Duodenal mucosa (tissue), 2 donors: Measurements from ENCODE around the gene BORCS8.
A peak's percentile ranks its signal among the peaks of the same experiment; 100 is the strongest.
"Not testable (repeated sequence)": the region's sequence is repeated elsewhere in the genome, so short reads cannot be mapped to it uniquely, and the experiment has no call there.

ENCODE experiments used
- H3K27ac ChIP-seq: one replicate; pipeline ENCODE4 v1.7.0; 2013; ENCODE audit warnings: low read depth, low read length
- H3K27me3 ChIP-seq, 2 donors: one replicate each; pipeline ENCODE4 v1.7.0; 2013; ENCODE audit warnings: low read length in 2 of 2, control low read depth in 1 of 2; ENCODE audit not compliant: insufficient read depth in 2 of 2, control insufficient read depth in 1 of 2
- H3K36me3 ChIP-seq, 2 donors: one replicate each; pipeline ENCODE4 v1.7.0; 2013; ENCODE audit warnings: low read length in 2 of 2, control low read depth in 1 of 2; ENCODE audit not compliant: insufficient read depth in 2 of 2, control insufficient read depth in 1 of 2
- H3K4me1 ChIP-seq, 2 donors: one replicate each; pipeline ENCODE4 v1.7.0; 2013; ENCODE audit warnings: low read length in 2 of 2, control low read depth in 1 of 2; ENCODE audit not compliant: insufficient read depth in 2 of 2, control insufficient read depth in 1 of 2
- H3K4me3 ChIP-seq, 2 donors: one replicate each; pipeline ENCODE4 v1.7.0; 2013; ENCODE audit warnings: low read length in 2 of 2, low read depth in 1 of 2
- H3K9ac ChIP-seq, 2 donors: one replicate each; pipeline ENCODE4 v1.7.0; 2013; ENCODE audit warnings: low read length in 2 of 2, low read depth in 1 of 2
- H3K9me3 ChIP-seq, 2 donors: one replicate each; pipeline ENCODE4 v1.7.0; 2013; ENCODE audit warnings: low read length in 2 of 2, control low read depth in 1 of 2; ENCODE audit not compliant: control insufficient read depth in 1 of 2

BORCS8 gene

DNA sequence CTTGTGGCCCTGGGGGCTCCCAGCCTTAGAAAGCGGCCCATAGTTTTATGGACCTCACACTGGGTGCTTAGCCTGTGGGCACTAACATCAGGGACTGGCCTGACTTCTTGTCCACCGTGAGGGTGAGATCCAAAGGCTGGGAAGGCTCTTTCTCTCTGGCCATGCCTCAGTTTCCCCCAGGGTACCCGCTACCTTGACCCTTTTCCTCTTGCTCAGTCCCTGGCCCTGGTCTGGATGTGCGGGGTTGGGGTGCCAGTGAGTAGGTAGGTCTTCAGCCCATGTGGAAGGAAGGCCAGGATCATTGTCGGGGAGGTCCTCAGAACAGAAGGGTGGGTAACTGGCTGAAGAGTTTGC, 52.1 kb downstream of the BORCS8 start:
- no peaks in the 10 kb centered on the region for H3K9me3 ChIP-seq
- H3K27me3 ChIP-seq = no peaks in the 10 kb centered on the region
- H3K27ac ChIP-seq = no peak overlapping the region
- H3K36me3 ChIP-seq = no peaks in the 10 kb centered on the region
- no peak overlapping the region for H3K9ac ChIP-seq
- H3K4me3 ChIP-seq = no peak overlapping the region
- peaks cover 10 to 12% of the 10 kb centered on the region in 2 donors for H3K4me1 ChIP-seq

- H3K9ac ChIP-seq = peak within 1 kb of the TSS; percentile 98 to 99
- peak within 1 kb of the TSS; percentile 93 to 97 for H3K4me3 ChIP-seq
- no peaks in the 10 kb centered on the region for H3K36me3 ChIP-seq
- no peak within 1 kb of the TSS for H3K27ac ChIP-seq
- H3K9me3 ChIP-seq = no peaks in the 10 kb centered on the region
- no peaks in the 10 kb centered on the region for H3K27me3 ChIP-seq
- H3K4me1 ChIP-seq = peaks cover 10 to 12% of the 10 kb centered on the region in 2 donors
Measured at GRCh38 chr19:19138109-19138981, 53.6 kb downstream of the BORCS8 start, which contains the start of gene TMEM161A. TSS of gene TMEM161A (minus strand) at chr19:19138478. CDS start at chr19:19138428, 50 bp downstream.

DNA sequence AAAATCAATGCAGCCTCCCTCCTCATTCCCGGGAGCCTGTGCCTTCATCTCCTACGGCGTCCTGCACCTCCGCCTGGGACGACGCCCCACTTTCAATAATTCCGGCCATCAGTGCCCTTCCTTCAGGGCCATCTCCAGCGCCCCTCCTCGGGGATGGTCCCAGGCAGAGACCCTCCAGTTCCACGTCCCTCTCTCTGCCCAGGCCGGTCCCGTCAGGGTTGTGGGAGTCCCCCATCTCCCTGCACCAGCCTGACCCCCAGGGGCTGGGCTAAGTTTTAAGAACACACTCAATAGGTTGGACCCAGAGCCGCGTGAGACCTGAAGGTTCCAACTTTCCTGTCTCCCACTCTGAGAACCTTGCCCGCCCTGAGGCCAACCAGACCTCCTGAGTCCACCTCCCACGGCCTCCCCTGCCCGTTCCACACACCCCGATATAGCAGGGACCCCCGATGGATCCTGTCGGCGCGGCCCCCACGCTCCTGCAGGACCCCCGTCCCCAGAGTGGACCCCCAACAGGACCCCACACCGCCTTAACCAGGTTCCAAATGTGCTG, 54.3 kb downstream of the BORCS8 start:
- H3K4me1 ChIP-seq = peaks cover 10 to 12% of the 10 kb centered on the region in 2 donors
- H3K4me3 ChIP-seq = peak overlapping the region; percentile 93 to 97
- H3K36me3 ChIP-seq = no peaks in the 10 kb centered on the region
- peak overlapping the region; percentile 98 to 99 for H3K9ac ChIP-seq
- no peak overlapping the region for H3K27ac ChIP-seq
- H3K9me3 ChIP-seq = peaks cover 0 to 1% of the 10 kb centered on the region in 2 donors
- no peaks in the 10 kb centered on the region for H3K27me3 ChIP-seq

DNA sequence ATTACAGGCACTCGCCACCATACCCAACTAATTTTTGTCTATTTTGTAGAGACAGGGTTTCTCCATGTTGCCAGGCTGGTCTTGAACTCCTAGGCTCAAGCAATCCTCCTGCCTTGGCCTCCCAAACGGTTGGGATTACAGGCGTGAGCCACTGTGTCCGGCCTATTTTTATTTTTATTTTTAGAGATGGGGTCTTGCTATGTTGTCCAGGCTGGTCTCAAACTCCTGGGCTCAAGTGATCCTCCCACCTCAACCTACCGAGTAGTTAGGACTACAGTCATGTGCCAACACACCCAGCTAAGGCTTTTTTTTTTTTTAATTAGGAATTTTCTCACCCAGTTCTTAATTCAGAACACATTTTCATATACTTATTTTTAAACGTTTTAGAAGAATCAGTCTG, 56.2 kb downstream of the BORCS8 start:
- peaks cover 10 to 12% of the 10 kb centered on the region in 2 donors for H3K4me1 ChIP-seq
- H3K27me3 ChIP-seq = not testable (repeated sequence)

DNA sequence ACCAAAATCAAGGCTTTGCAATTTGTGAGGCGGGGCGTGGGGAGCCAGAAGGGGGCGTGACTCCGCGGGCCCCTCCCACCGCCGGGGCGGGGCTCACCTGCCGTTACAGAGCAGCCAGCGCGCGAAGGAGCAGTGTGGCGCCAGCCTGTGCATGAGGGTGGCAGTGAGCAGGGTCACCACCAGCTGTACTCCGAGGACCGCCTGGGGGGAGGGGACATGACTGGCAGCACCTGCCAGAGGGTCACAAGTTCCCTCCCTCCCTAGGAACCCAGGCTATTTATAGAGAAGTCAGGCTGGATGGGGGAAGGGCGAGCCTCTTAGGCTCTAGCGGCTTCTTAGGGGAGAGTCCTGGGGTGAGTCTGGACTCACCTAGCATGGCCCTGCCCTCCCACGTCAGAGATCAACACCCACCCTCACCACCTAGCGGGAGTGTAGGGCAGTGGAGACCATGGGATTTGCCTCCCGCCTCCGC, 57.2 kb downstream of the BORCS8 start:
- H3K27ac ChIP-seq = no peak overlapping the region
- no peak overlapping the region for H3K4me3 ChIP-seq
- H3K36me3 ChIP-seq = peaks cover 0 to 3% of the 10 kb centered on the region in 2 donors
- H3K9ac ChIP-seq = peak overlapping the region in 1 of 2 donors; percentile 43
- peaks cover 6 to 9% of the 10 kb centered on the region in 2 donors for H3K9me3 ChIP-seq
- H3K4me1 ChIP-seq = peaks cover 10 to 12% of the 10 kb centered on the region in 2 donors
- H3K27me3 ChIP-seq = no peaks in the 10 kb centered on the region

More for the DNA sequence above, 56.2 kb downstream of the BORCS8 start:
- H3K4me3 ChIP-seq, H3K9me3 ChIP-seq, H3K9ac ChIP-seq, H3K27ac ChIP-seq, H3K36me3 ChIP-seq: not testable (repeated sequence)

GRCh38 chr19:19133985-19134384, 58.0 kb downstream of the BORCS8 start:
- no peak overlapping the region for H3K27ac ChIP-seq
- no peak overlapping the region for H3K9ac ChIP-seq

GRCh38 chr19:19132912-19133311, 59.0 kb downstream of the BORCS8 start:
- no peak overlapping the region for H3K27ac ChIP-seq
- H3K9me3 ChIP-seq = peaks cover 6 to 9% of the 10 kb centered on the region in 2 donors
- no peak overlapping the region for H3K4me3 ChIP-seq
- H3K27me3 ChIP-seq = no peaks in the 10 kb centered on the region
- peaks cover 6 to 10% of the 10 kb centered on the region in 2 donors for H3K4me1 ChIP-seq
- H3K36me3 ChIP-seq = peaks cover 0 to 3% of the 10 kb centered on the region in 2 donors
- no peak overlapping the region for H3K9ac ChIP-seq

More at GRCh38 chr19:19133985-19134384, 58.0 kb downstream of the BORCS8 start:
- Histone ChIP-seq H3K4me1 (peaks cover 10 to 12% of the 10 kb centered on the region in 2 donors), H3K36me3 (peaks cover 0 to 3% of the 10 kb centered on the region in 2 donors), H3K4me3 (no peak overlapping the region), H3K9me3 (peaks cover 6 to 9% of the 10 kb centered on the region in 2 donors), H3K27me3 (no peaks in the 10 kb centered on the region)

DNA sequence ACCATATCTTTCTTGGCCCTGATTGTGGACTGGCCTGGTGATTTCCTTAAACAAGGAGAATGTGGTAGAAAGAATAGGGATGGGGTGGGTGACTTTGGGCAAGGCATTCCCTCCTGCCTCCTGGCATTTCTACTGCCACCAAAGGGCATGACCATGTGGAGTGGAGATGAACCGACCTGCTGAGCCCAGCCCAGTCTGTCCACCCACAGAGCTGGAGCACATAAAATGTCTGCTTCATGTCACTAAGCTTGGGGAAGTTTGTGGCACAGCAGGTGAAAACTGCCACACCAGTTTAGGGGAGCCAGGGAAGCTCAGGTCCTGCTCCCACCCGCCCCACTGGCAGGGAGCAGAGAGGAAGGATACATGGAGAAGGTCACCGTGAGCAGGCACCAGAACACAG, 60.0 kb downstream of the BORCS8 start:
- no peak overlapping the region for H3K4me3 ChIP-seq
- peaks cover 6 to 9% of the 10 kb centered on the region in 2 donors for H3K9me3 ChIP-seq
- H3K9ac ChIP-seq = no peak overlapping the region
- H3K4me1 ChIP-seq = peaks cover 0 to under 1% of the 10 kb centered on the region in 2 donors
- no peak overlapping the region for H3K27ac ChIP-seq
- H3K27me3 ChIP-seq = no peaks in the 10 kb centered on the region
- H3K36me3 ChIP-seq = peaks cover 0 to 3% of the 10 kb centered on the region in 2 donors
